SK-N-SH (cell line): ENCODE data around the gene SCYL2.
"Not testable (repeated sequence)": the region's sequence is repeated elsewhere in the genome, so short reads cannot be mapped to it uniquely, and the experiment has no call there.

Experiments used
- CTCF ChIP-seq: fragments of 200-600 bp; sonication (generic); IDR thresholded peaks from 2 replicates; pipeline ENCODE4 v1.6.1; 2017; ENCODE audit warnings: antibody characterized with exemption, mild to moderate bottlenecking, moderate library complexity
- EZH2phosphoT487 ChIP-seq: fragments of 200-600 bp; sonication (generic); IDR thresholded peaks from 2 replicates; pipeline ENCODE4 v1.6.1; 2017; ENCODE audit warnings: low read depth, mixed run types, mild to moderate bottlenecking, antibody characterized with exemption, moderate library complexity, borderline replicate concordance
- RAD21 ChIP-seq: IDR thresholded peaks from 2 replicates; pipeline ENCODE4 v1.6.1; 2012; ENCODE audit warnings: mild to moderate bottlenecking, low read length
- SIN3A ChIP-seq: IDR thresholded peaks from 2 replicates; pipeline ENCODE4 v1.6.1; 2012; ENCODE audit warnings: low read depth, mild to moderate bottlenecking, low read length, moderate library complexity, borderline replicate concordance
- TAF1 ChIP-seq: IDR thresholded peaks from 2 replicates; pipeline ENCODE4 v1.6.1; 2012; ENCODE audit warnings: low read depth, mild to moderate bottlenecking, low read length, moderate library complexity, borderline replicate concordance
- TEAD4 ChIP-seq: IDR thresholded peaks from 2 replicates; pipeline ENCODE4 v1.4.0; 2012; ENCODE audit warnings: mild to moderate bottlenecking, borderline replicate concordance; ENCODE audit not compliant: insufficient read depth
- USF2 ChIP-seq: fragments of 150-350 bp; IDR thresholded peaks from 2 replicates; pipeline ENCODE4 v1.6.1; 2017; ENCODE audit warnings: antibody characterized with exemption, low read length, low read depth, borderline replicate concordance

GRCh38 chr12:100222173-100222572 lies 44.8 kb upstream of the SCYL2 start:
- TF ChIP-seq SIN3A, TAF1, EZH2phosphoT487, USF2, CTCF, RAD21, TEAD4: not testable (repeated sequence)
